ENCODE results near the gene NHLRC4.

The NHLRC4 gene

DNA sequence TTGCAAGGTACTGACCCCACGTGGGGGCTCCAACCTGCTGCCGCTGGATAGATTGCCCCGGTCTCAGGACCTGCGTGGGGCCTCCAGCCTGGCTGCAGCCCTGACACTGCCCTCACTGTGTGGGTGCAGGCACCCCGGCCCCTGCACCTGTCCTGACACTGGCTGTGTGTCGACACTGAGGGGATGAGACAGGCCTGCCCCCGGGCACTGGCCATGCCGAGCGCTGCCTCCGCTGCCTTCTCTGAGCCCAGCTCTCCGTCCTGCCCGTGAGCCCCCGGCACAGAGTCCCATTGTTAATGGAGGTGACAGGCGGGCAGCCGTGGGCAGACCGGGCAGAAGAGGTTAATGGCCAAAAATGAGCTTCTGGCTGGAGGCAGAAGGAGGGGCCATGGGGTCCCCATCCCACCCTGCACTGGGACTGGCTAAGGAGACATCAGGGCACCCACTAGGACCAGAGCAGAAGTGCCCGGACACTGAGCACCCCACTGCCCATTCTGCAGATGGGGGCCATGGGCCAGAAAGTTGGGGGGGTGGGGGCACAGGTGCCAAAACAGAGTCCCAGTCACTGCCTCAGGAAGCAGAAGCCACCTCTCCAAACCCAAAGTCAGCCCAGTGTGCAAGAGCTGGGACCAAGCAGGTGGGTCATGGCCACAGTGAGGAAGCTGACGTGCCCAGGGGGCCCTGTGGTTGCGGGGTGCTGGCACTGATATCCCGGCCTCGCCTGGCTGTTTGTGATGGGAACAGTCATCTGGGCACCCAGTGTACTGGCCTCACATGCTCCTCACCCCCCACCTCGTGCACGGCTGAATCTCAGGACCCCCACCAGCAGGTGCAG is 9.1 kb upstream of the NHLRC4 start:
- H3K27ac ChIP-seq (ENCODE audit: poor library complexity, severe bottlenecking), result no peak overlapping the region
- DNase-seq (ENCODE audit: low spot score) (no peak), ATAC-seq (ENCODE audit: low read depth) (no peak)
- no peak overlapping the region for H3K4me3 ChIP-seq (ENCODE audit: severe bottlenecking)
- TF ChIP-seq, protein P1, sequence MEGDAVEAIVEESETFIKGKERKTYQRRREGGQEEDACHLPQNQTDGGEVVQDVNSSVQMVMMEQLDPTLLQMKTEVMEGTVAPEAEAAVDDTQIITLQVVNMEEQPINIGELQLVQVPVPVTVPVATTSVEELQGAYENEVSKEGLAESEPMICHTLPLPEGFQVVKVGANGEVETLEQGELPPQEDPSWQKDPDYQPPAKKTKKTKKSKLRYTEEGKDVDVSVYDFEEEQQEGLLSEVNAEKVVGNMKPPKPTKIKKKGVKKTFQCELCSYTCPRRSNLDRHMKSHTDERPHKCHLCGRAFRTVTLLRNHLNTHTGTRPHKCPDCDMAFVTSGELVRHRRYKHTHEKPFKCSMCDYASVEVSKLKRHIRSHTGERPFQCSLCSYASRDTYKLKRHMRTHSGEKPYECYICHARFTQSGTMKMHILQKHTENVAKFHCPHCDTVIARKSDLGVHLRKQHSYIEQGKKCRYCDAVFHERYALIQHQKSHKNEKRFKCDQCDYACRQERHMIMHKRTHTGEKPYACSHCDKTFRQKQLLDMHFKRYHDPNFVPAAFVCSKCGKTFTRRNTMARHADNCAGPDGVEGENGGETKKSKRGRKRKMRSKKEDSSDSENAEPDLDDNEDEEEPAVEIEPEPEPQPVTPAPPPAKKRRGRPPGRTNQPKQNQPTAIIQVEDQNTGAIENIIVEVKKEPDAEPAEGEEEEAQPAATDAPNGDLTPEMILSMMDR (IDR thresholded peaks at IDR 0.05; ENCODE audit: poor library complexity, severe bottlenecking), result no peak
- H3K36me3 ChIP-seq (ENCODE audit: low read depth), result no peaks in the 10 kb centered on the region
- H3K27me3 ChIP-seq (ENCODE audit: insufficient read depth, poor library complexity, severe bottlenecking), result peaks cover 35% of the 10 kb centered on the region
- no peaks in the 10 kb centered on the region for H3K9me3 ChIP-seq (ENCODE audit: severe bottlenecking)
- no peaks in the 10 kb centered on the region for H3K4me1 ChIP-seq (ENCODE audit: insufficient read depth, poor library complexity, severe bottlenecking)

DNA sequence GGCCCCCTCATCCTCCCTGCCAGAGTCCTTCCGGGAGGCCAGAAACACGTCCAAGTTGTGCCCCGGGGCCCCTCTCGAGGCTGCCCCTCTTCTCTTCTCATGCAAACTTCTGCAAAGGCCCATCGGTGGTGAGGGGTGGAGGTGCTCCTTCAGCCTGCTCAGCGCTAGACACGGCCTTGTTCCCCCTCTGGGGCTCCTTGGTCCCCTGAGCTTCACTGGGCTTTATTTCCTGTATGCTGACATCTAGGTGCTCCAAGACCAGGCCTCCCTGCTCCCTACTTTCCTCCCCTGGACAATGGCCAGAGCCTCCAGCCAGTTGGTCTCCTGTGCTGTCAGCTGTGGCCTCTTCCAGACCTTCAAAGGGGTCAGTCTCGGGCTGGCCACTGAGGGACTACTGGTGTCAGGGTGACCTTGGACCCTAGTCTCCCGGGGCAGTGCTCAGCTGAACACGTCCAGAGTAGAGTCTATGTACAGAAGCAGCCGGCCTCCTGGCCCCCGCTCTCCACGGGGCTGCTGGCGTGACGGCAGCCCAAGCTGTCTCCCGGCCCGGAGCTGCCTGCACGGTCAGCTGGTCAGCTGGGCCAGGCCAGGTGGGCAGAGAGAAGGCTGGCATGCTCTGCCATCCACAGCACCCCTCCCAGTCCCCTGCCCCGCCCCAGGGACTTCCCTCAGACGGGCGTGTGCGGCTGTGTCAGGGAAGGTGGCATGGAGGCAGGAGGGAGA is 8.3 kb upstream of the NHLRC4 start:
- TF ChIP-seq, protein P1 (IDR thresholded peaks at IDR 0.05; ENCODE audit: poor library complexity, severe bottlenecking), result no peak
- Histone ChIP-seq H3K4me1 (ENCODE audit: insufficient read depth, poor library complexity, severe bottlenecking) (no peaks in the 10 kb centered on the region), H3K27me3 (ENCODE audit: insufficient read depth, poor library complexity, severe bottlenecking) (peaks cover 35% of the 10 kb centered on the region), H3K27ac (ENCODE audit: poor library complexity, severe bottlenecking) (no peak overlapping the region), H3K9me3 (ENCODE audit: severe bottlenecking) (no peaks in the 10 kb centered on the region), H3K36me3 (ENCODE audit: low read depth) (no peaks in the 10 kb centered on the region), H3K4me3 (ENCODE audit: severe bottlenecking) (no peak overlapping the region)
- no peak for ATAC-seq (ENCODE audit: low read depth)
- DNase-seq (ENCODE audit: low spot score), result no peak

DNA sequence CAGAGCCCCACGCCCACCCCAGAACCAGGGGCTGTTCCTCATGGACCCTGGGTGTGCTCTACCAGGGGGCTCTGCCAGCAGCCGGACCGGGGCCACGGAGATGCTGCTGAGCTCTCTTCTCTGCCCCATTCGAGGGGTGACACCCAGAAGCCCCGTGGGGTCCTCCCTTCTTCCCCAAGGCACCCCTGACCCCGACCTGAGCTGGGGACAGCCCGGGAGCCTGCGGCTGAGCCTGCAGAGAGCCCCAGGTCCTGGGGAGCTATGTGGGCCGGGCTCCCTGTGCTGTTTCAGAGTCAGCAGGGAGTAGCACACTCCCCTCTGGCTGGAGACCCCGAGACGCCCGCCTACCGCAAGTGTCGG is 7.8 kb upstream of the NHLRC4 start:
- DNase-seq (ENCODE audit: low spot score), result no peak
- Histone ChIP-seq H3K36me3 (ENCODE audit: low read depth) (no peaks in the 10 kb centered on the region), H3K4me3 (ENCODE audit: severe bottlenecking) (no peak overlapping the region), H3K27ac (ENCODE audit: poor library complexity, severe bottlenecking) (no peak overlapping the region), H3K9me3 (ENCODE audit: severe bottlenecking) (no peaks in the 10 kb centered on the region), H3K27me3 (ENCODE audit: insufficient read depth, poor library complexity, severe bottlenecking) (peaks cover 35% of the 10 kb centered on the region), H3K4me1 (ENCODE audit: insufficient read depth, poor library complexity, severe bottlenecking) (no peaks in the 10 kb centered on the region)
- ATAC-seq (ENCODE audit: low read depth), result no peak
- TF ChIP-seq, protein P1 (IDR thresholded peaks at IDR 0.05; ENCODE audit: poor library complexity, severe bottlenecking), result no peak

DNA sequence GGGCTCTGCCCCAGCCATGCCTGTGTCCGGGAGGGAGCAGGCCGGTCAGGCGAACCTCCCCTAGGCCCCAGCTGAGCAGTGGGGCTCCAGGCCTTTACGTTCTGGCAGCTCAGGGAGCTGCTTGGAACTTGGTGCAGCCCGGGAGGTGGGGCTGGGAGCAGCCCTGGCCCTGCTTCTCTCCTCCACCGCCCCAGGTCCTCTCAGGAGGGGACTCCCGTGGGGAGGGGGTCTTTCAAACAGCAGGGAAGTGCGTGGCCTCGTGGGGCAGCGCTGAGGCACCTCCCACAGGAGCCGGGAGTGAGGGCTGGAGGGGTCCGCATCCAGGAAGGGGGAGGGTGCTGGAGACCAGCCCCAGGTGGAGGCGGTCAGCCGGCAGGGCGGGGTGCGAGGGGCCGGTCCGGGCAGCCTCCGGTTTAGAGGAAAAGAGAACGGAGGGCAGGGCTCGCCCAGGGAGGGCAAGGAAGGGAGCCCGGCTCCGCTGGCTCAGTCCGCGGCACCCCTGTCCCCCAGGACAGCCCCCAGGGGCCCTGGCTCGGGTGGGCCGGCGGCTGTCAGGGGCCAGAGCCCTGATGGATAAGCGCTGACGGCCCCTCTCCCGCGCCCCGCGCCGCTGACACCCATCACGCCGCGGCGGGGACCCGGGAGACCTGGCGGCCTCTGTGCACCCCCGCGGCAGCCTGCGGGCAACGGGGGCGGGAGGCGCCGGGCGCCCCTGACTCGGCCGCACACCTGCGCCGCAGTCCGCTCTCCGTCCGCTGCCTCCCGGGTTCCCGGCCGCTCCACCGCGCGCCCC is 7.2 kb upstream of the NHLRC4 start:
- Histone ChIP-seq H3K4me3 (ENCODE audit: severe bottlenecking) (no peak overlapping the region), H3K27ac (ENCODE audit: poor library complexity, severe bottlenecking) (no peak overlapping the region), H3K36me3 (ENCODE audit: low read depth) (no peaks in the 10 kb centered on the region), H3K27me3 (ENCODE audit: insufficient read depth, poor library complexity, severe bottlenecking) (peaks cover 35% of the 10 kb centered on the region), H3K9me3 (ENCODE audit: severe bottlenecking) (no peaks in the 10 kb centered on the region), H3K4me1 (ENCODE audit: insufficient read depth, poor library complexity, severe bottlenecking) (no peaks in the 10 kb centered on the region)
- ATAC-seq (ENCODE audit: low read depth) (no peak), DNase-seq (ENCODE audit: low spot score) (no peak)
- TF ChIP-seq, protein P1 (IDR thresholded peaks at IDR 0.05; ENCODE audit: poor library complexity, severe bottlenecking), result no peak
